COR-L47 (cell line): Measurements from ENCODE around the gene HTR3B.
"Not testable (repeated sequence)": the region's sequence is repeated elsewhere in the genome, so short reads cannot be mapped to it uniquely, and the experiment has no call there.

ENCODE experiments used
- DNase-seq: peaks from one replicate; lab custom pipeline; 2025; lab: John Stamatoyannopoulos, UW

HTR3B gene

GRCh38 chr11:113884361-113884836, 20.2 kb upstream of the HTR3B start:
- no peak for DNase-seq

DNA sequence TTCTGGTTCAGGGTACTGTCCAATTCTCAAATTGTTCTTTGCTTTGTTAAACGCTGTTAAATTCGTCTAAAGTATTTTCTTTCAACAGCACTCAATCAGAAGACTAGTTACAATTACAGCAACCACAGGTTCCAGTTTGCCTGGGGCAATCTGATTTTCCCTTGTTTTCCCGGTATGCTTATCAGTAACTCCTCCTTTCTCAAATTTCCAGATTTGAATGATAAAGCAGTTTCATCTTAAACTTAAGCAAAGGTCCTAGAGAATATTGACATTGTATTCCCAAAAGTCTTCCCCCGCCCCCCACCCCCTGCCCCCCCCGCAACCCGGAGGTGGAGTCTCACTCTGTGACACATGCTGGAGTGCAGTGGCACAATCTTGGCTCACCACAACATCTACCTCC, 18.7 kb upstream of the HTR3B start:
- DNase-seq: no peak

- no peak for DNase-seq
Measured at GRCh38 chr11:113888848-113889247, 15.7 kb upstream of the HTR3B start.

DNA sequence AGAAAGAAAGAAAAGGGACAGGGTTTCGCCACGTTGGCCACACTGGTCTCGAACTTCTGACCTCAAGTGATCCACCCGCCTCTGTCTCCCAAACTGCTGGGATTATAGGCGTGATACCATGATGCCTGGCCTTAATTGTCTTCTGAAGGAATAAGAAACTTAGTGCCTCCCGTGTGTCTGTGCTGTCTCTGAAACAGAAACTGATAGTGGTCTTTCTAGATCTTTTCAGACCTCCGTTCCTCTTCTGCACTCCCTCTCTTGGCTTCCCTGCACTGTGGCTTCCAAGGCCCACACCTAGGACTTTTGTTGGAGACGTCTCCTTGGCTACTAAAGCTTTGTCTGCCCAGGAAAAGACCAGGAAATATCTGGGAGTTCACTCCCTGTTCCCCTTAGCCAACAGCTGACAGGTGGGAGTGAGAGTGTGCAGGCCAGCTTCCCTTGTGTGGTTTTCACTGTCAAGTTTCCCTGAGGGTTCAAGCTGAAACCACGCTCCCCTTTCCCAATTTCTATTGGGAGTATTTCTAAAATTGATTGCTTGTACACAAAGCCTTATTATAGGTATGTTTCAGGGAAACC, 10.1 kb upstream of the HTR3B start:
- no peak for DNase-seq

DNA sequence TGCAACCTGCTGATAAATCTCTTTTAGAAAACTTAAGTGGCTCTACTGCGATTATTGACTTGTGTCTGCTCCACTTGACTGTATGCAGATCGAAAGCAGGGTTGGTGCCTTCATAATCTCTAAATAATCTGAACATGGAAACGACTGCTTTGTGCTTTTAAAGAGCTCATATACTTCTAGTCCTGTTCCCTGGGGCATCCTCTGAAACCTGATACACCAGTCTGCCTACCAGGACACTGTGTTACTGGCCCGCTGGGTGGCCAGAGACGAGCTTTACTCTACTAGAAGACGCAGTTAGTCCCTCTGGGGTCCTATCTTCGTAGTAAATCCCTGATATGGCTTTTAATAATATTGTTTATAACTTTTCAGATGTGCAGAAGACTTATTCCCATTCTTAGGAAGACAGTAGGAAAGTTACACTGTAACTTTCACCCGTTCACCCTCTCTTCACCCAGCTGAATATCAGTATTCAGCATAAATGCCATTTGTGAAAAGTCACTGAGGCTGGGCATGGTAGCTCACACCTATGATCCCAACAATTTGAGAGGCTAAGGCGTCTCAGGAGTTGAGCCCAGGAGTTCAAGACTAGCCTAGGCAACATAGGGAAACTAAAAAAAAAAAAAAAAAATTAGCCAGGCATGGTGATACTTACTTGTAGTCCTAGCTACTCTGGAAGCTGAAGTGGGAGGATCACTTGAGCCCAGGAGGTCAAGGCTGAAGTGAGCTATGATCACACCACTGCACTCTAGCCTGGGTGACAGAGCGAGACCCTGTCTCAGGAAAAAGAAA, 9.0 kb upstream of the HTR3B start:
- no peak for DNase-seq

DNA sequence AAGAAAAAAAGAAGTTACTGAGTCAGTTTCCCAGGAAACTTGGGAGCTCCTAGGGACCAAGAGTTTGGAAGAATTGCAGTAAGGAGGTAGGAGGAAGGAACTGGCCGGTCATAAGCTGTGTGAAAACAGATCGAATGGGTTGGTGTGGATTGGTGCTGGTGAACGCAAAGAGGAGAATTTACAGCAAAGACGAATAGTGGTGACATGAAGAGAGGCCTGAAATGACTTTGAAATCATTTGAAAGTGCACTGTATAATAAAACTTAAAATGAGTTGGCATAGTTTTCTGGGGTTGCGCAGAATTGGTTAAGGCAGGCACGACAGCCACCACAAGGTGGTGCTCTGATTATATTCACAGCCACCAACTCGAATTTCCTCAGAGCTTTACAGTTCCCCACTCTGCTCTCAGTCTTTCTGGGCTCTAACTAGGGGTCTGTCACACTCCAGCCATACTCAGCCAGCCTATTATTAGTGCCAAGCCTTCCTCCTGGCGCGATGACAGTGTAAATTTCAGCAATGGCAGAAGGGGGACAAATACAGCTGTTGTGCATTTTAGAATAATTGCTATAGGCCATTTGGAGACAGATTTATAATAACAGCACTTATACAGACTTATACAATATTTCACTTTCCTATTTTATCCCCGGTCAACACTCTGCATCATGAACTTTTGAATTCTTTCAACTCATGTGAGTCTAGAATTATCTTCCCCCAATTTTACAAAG, 8.3 kb upstream of the HTR3B start:
- DNase-seq: peak; percentile 46

DNA sequence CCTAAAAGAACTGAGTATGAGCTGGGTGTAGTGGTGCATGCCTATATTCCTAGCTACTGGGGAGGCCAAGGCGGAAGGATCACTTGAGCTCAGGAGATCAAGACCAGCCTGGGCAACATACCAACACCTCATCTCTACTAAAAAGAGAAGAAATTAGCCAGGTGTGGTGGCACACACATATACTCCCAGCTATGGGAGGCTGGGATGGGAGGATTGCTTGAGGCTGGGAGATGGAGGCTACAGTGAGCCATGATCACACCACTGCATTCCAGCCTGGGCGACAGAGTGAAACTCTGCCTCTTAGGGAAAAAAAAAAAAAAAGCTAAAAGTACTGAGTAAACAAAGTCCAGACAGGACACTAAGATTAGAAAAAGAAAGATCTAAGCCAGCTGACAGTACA, 3.5 kb upstream of the HTR3B start:
- no peak for DNase-seq

- DNase-seq: peak; percentile 13
Measured at GRCh38 chr11:113906038-113906437, 1.4 kb downstream of the HTR3B start.

GRCh38 chr11:113906516-113906915, 1.9 kb downstream of the HTR3B start:
- DNase-seq: no peak

GRCh38 chr11:113907152-113907551, 2.6 kb downstream of the HTR3B start:
- DNase-seq: no peak

- DNase-seq: no peak
Measured at GRCh38 chr11:113907681-113908080, 3.1 kb downstream of the HTR3B start.

DNA sequence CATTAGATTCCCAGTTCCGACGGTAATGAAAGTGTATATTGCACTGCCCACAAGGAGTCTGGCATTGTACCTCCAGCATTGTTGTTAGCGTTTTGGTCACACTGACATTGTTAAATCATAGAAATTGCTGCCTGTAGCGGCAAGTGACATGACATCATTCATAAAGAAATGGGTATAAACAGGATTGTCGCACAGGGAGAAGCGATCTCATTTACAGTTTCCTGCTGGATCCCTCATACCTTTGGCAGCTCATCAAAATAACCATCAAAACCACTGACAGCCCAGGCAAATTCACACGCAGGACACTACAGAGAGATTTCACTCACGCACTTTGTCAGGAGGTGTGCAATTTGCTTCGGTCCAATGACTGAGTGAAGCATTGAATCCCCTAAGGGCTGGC, 3.5 kb downstream of the HTR3B start:
- DNase-seq: no peak

DNA sequence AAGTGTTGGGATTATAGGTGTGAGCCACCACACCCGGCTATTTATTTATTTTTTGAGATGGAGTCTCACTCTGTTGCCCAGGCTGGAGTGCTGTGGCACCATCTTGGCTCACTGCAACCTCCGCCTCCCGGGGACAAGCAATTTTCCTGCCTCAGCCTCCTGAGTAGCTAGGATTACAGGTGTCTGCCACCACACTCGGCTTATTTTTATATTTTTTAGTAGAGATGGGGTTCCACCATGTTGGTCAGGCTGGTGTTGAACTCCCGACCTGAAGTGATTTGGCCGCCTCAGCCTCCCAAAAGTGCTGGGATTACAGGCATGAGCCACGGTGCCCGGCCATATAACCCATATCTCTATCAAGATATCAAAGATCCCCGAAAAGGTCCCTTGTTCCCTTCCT, 6.9 kb downstream of the HTR3B start:
- not testable (repeated sequence) for DNase-seq

DNA sequence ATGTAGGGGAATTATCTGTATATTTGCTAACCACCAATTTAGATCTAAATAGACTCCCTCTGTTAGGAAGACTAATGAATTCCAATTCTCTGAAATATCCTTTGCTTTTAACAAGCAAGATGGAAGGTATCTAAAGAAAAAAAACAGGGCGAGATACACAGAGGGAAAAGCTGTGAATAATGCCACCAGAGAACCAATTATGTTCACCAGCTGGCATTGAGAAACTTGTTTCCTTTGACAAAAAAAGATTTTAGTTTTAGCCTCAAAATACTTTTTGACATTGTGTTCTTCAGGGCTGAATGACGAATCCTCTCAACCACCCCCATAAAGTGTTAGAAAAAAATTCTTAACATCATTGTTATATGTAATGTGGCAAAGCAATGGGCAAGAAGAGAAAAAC, 19.0 kb downstream of the HTR3B start:
- DNase-seq: no peak

- no peak for DNase-seq
Measured at GRCh38 chr11:113926273-113927197, 21.9 kb downstream of the HTR3B start.

DNA sequence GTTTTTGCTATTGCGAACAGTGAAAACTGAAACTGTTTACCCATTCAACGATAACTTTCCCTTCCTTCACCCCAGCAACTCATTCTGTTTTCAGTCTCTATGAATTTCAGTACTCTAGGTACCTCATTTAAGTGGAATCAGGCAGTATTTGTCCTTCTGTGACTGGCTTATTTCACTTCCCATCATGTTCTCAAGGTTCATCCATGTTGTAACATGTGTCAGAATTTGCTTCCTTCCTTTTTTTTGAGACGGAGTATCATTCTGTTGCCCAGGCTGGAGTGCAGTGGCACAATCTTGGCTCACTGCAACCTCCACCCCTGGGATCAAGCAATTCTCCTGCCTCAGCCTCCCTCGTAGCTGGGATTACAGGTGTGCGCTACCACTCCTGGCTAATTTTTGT, 23.7 kb downstream of the HTR3B start:
- no peak for DNase-seq

DNA sequence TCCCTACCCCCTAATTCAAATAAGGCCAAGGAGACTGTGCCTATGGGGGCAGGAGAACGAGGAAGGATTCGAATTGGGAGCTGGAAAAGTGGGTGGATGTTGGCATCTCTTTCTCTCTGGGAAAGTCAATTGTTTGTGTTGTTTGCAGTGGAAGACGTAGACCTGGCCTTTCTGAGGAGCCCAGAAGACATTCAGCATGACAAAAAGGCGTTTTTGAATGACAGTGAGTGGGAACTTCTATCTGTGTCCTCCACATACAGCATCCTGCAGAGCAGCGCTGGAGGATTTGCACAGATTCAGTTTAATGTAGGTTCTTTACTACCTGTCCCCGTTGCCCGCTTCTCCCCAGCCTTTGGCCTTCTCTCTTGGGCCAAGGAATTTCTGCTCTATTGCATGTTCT, 28.2 kb downstream of the HTR3B start:
- DNase-seq: no peak

DNA sequence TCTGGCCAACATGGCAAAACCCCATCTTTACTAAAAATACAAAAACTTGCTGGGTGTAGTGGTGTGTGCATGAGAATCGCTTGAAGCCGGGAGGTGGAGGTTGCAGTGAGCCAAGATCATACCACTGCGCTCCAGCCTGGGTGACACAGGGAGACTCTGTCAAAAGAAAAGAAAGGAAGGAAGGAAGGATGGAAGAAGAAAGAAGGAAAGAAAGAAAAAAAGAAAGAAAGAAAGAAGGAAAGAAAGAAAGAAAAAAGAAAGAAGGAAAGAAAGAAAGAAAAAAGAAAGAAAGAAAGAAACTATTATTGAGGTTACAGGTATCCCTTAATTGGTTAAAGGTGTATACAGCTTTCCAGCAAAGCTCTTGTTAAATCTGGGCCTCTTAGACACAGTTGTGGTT, 29.6 kb downstream of the HTR3B start:
- not testable (repeated sequence) for DNase-seq

DNA sequence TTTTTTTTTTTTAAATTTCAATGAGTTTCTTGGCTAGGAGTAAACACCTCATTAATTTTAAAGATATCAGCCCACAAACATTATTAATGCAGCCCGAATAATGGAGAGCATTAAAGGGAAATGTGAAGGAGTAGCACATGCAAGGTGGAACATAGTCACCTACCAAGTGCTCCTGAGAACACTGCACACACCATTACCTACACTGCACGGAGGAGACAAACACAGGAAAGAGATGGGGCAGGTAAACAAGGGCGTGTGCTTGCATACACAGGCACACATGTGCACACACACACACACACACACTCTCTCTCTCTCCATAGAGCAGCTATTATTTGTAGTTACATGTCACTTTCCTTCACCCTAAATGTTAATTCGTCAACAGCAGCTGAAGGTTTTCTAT, 30.2 kb downstream of the HTR3B start:
- peak; percentile 18 for DNase-seq

DNA sequence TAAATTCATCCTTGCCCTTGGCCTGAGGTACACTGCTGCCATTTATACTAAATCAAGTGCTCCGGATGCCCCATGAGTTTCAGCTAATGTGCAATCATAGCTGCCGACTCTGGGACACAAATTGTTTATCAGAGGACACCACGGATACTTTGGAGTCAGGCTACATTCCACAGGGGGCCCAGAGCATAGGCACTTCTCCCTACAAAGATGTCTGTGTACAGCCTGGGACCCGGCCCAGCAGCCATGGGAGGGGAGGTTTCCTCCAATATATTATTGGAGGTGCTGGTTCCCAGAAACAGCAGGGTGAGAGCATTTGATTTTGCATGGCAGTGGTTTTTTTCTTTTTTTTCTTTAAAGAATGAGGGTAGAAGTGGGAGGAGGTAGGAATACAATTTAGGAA, 31.3 kb downstream of the HTR3B start:
- DNase-seq: no peak

- DNase-seq: no peak
Measured at GRCh38 chr11:113937918-113938317, 33.3 kb downstream of the HTR3B start.

- DNase-seq: no peak
Measured at GRCh38 chr11:113942256-113942655, 37.7 kb downstream of the HTR3B start.
